PFSK-1 (cell line): ENCODE results near the gene GABRB1.

Experiments used
- FOXP2 ChIP-seq: optimal IDR thresholded peaks from 2 replicates; pipeline ENCODE3; 2011; ENCODE audit warnings: borderline replicate concordance, control low read depth, inconsistent platforms; ENCODE audit not compliant: insufficient read depth; ENCODE audit errors: extremely low read length, extremely low read depth
- POLR2AphosphoS5 ChIP-seq: IDR thresholded peaks from 2 replicates; pipeline ENCODE4 v1.6.1; 2012; ENCODE audit warnings: low read depth, mild to moderate bottlenecking, control low read depth, low read length, moderate library complexity
- SIN3A ChIP-seq: IDR thresholded peaks from 2 replicates; pipeline ENCODE4 v1.6.1; 2012; ENCODE audit warnings: mild to moderate bottlenecking, low read length, moderate library complexity, borderline replicate concordance; ENCODE audit not compliant: insufficient read depth
- TAF1 ChIP-seq: IDR thresholded peaks from 2 replicates; pipeline ENCODE4 v1.6.1; 2012; ENCODE audit warnings: low read length, control low read depth, borderline replicate concordance; ENCODE audit not compliant: insufficient read depth
- TF ChIP-seq, protein P1 (sequence below), 2 experiments: IDR thresholded peaks; 2 replicates each; pipeline versions ENCODE4 v1.6.1 to v1.8.0; 2011 to 2012; ENCODE audit warnings: low read depth in 2 of 2, low read length in 2 of 2, control low read depth in 1 of 2, inconsistent platforms in 1 of 2, mild to moderate bottlenecking in 1 of 2, moderate library complexity in 1 of 2; ENCODE audit not compliant: insufficient read depth in 1 of 2

GABRB1 gene

DNA sequence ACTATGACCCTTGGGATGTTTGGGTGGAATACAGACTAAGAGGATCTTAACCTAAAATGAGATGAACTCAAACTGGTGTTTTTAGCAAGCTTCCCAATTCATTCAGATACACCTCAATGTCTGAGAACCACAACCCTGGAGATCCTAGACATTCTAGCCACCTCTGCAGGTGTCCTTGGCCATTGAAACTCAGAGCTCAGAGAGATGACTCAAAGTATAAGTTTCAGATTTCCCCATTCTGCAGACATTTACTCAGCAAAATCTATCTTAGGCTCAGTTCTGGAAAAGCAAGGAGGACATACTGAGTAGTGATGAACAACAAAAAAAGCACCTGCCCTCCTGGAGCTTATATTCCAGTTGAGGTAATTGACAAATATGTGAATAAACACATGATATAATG, 384.4 kb downstream of the GABRB1 start:
- TF ChIP-seq, protein P1, sequence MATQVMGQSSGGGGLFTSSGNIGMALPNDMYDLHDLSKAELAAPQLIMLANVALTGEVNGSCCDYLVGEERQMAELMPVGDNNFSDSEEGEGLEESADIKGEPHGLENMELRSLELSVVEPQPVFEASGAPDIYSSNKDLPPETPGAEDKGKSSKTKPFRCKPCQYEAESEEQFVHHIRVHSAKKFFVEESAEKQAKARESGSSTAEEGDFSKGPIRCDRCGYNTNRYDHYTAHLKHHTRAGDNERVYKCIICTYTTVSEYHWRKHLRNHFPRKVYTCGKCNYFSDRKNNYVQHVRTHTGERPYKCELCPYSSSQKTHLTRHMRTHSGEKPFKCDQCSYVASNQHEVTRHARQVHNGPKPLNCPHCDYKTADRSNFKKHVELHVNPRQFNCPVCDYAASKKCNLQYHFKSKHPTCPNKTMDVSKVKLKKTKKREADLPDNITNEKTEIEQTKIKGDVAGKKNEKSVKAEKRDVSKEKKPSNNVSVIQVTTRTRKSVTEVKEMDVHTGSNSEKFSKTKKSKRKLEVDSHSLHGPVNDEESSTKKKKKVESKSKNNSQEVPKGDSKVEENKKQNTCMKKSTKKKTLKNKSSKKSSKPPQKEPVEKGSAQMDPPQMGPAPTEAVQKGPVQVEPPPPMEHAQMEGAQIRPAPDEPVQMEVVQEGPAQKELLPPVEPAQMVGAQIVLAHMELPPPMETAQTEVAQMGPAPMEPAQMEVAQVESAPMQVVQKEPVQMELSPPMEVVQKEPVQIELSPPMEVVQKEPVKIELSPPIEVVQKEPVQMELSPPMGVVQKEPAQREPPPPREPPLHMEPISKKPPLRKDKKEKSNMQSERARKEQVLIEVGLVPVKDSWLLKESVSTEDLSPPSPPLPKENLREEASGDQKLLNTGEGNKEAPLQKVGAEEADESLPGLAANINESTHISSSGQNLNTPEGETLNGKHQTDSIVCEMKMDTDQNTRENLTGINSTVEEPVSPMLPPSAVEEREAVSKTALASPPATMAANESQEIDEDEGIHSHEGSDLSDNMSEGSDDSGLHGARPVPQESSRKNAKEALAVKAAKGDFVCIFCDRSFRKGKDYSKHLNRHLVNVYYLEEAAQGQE (IDR thresholded peaks at IDR 0.05; ENCODE audit: insufficient read depth in 1 of 2, low read depth in 2 of 2, low read length in 2 of 2): no peak
- TF ChIP-seq FOXP2 (no peak), POLR2AphosphoS5 (no peak), SIN3A (no peak), TAF1 (no peak)

DNA sequence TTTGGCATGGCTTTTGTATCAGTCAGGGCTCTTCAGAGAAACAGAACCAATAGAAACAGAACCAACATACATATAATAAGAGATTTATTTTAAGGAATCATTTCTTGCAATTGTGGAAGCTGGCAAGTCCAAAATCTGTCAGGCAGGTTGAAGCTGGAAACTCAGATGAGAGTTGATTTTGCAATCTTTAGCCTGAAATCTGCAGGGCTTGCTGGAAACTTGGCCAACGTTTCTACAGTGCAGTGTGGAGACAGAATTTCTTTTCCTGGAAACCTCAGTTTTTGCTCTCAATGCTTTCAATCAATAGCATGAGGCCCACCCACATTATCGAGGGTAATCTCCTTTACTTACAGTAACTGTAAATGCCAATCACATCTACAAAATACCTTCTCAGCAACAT, 386.8 kb downstream of the GABRB1 start:
- TF ChIP-seq POLR2AphosphoS5 (no peak), TAF1 (no peak), SIN3A (no peak)
- TF ChIP-seq, protein P1 (IDR thresholded peaks at IDR 0.05; ENCODE audit: insufficient read depth in 1 of 2, low read depth in 2 of 2, low read length in 2 of 2): no peak

DNA sequence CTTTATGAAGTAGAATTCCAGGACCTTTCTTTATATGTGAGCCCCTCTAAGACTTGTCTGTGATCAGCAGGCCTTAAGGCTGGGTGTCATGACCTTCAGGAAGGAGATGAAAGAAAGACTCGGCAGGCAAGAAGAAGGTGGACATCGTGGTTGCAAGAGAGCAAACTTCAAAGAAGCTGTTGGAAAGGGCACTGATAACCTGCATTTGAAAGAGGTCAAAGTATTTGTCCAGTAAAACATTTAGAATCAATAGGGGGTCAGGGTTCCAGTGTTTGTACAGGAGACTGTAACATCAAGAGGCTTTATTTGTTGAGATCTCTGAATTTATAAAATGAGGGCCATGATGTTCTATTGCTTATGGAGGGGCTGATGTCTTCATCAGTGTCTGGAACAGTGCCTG, 387.9 kb downstream of the GABRB1 start:
- TF ChIP-seq POLR2AphosphoS5: no peak
- TF ChIP-seq FOXP2: no peak
- TF ChIP-seq, protein P1 (IDR thresholded peaks at IDR 0.05; ENCODE audit: insufficient read depth in 1 of 2, low read depth in 2 of 2, low read length in 2 of 2): no peak
- no peak for TF ChIP-seq SIN3A
- no peak for TF ChIP-seq TAF1

DNA sequence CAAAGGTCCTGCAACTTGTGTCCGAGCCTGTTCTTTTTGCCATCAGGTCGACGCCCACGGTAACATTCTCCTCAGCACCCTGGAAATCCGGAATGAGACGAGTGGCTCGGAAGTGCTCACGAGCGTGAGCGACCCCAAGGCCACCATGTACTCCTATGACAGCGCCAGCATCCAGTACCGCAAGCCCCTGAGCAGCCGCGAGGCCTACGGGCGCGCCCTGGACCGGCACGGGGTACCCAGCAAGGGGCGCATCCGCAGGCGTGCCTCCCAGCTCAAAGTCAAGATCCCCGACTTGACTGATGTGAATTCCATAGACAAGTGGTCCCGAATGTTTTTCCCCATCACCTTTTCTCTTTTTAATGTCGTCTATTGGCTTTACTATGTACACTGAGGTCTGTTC, 394.3 kb downstream of the GABRB1 start:
- TF ChIP-seq POLR2AphosphoS5 (no peak), TAF1 (no peak)
- TF ChIP-seq, protein P1 (IDR thresholded peaks at IDR 0.05; ENCODE audit: insufficient read depth in 1 of 2, low read depth in 2 of 2, low read length in 2 of 2): no peak

DNA sequence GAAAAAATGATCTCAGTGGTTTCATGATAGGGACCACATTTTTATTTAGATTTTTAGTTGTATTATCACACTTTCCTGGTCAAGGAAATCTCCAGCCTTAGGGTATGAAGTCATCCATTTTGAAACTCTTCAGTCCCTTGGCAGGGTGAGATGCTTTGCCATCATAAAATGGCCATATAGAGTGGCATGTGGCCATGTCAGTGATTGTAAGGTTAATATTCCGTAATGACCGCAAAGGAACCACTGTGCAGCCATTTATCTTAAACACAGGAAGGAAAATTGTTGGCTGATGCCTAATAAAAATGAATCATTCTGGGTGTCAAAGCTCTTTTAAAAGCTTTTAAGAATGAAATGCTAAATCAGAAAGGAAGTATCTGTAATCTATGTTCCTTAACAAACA, 396.6 kb downstream of the GABRB1 start:
- no peak for TF ChIP-seq SIN3A
- TF ChIP-seq POLR2AphosphoS5: no peak
- TF ChIP-seq FOXP2: no peak
- TF ChIP-seq, protein P1 (IDR thresholded peaks at IDR 0.05; ENCODE audit: insufficient read depth in 1 of 2, low read depth in 2 of 2, low read length in 2 of 2): no peak
- TF ChIP-seq TAF1: no peak
